Stimulated activated CD8-positive, alpha-beta memory T cell treated with anti-CD3 and anti-CD28 coated beads, Interleukin-4, amount 100 ng/mL, for 1 hour (primary cell): Measurements from ENCODE around the gene NACC2.
"Not testable (repeated sequence)": the region's sequence is repeated elsewhere in the genome, so short reads cannot be mapped to it uniquely, and the experiment has no call there.

Experiments used
- DNase-seq, 2 donors: peaks; one replicate each; pipeline ENCODE4 v3.0.0-alpha.2; 2020; ENCODE audit warnings: low read depth in 2 of 2, low spot score in 1 of 2

The NACC2 gene

GRCh38 chr9:136047076-136047774, 47.9 kb downstream of the NACC2 start:
- DNase-seq, result no peak

GRCh38 chr9:136046554-136046920, 48.6 kb downstream of the NACC2 start:
- no peak for DNase-seq

GRCh38 chr9:136045595-136046553, 49.2 kb downstream of the NACC2 start:
- DNase-seq, result no peak

GRCh38 chr9:136044971-136045594, 50.0 kb downstream of the NACC2 start:
- no peak for DNase-seq

- no peak for DNase-seq
Measured at GRCh38 chr9:136044207-136044970, 50.7 kb downstream of the NACC2 start.

- DNase-seq, result no peak
Measured at GRCh38 chr9:136043441-136043991, 51.6 kb downstream of the NACC2 start.

GRCh38 chr9:136042541-136042940, 52.5 kb downstream of the NACC2 start:
- no peak for DNase-seq

GRCh38 chr9:136040848-136041247, 54.2 kb downstream of the NACC2 start:
- not testable (repeated sequence) for DNase-seq

- no peak for DNase-seq
Measured at GRCh38 chr9:136039488-136039887, 55.6 kb downstream of the NACC2 start.

- no peak for DNase-seq
Measured at GRCh38 chr9:136036848-136037247, 58.2 kb downstream of the NACC2 start.

GRCh38 chr9:136036050-136036449, 59.0 kb downstream of the NACC2 start:
- no peak for DNase-seq

- DNase-seq, result no peak
Measured at GRCh38 chr9:136031741-136032730, 63.1 kb downstream of the NACC2 start.

- DNase-seq, result no peak
Measured at GRCh38 chr9:136031094-136031493, 64.0 kb downstream of the NACC2 start.

- DNase-seq, result no peak
Measured at GRCh38 chr9:136029556-136029955, 65.5 kb downstream of the NACC2 start.

GRCh38 chr9:136028760-136029470, 66.2 kb downstream of the NACC2 start:
- DNase-seq, result no peak

GRCh38 chr9:136026943-136027289, 68.2 kb downstream of the NACC2 start:
- DNase-seq, result not testable (repeated sequence)

- no peak for DNase-seq
Measured at GRCh38 chr9:136026266-136026942, 68.7 kb downstream of the NACC2 start.

- no peak for DNase-seq
Measured at GRCh38 chr9:136025481-136025880, 69.6 kb downstream of the NACC2 start.
